Measurements from ENCODE around the gene ITIH5. TPM values are rescaled to one million over a fixed set of nuclear protein-coding genes. Genes with fewer than 3 reads are reported as not detected.

The ITIH5 gene
- total and polyA plus RNA-seq, 2 of the 13 experiments (the other 11 are each of a cell fraction or from before 2014, with no cell fraction given) = 4.7 to 8.9 TPM

- no peak for TF ChIP-seq GPN1 (CRISPR knock-in tag; IDR thresholded peaks at IDR 0.05; ENCODE audit: borderline replicate concordance)
- TF ChIP-seq ZHX2 (IDR thresholded peaks at IDR 0.05; ENCODE audit: low read depth) = no peak
- peak; percentile 96; the same call in 1 of the 2 replicates for TF ChIP-seq ZHX2 (CRISPR knock-in tag; IDR thresholded peaks at IDR 0.05; ENCODE audit: borderline replicate concordance)
- TF ChIP-seq ZNF24 (IDR thresholded peaks at IDR 0.05) = no peak
- peak; percentile 85 for TF ChIP-seq ZKSCAN1 (IDR thresholded peaks at IDR 0.05; ENCODE audit: low read length)
- no peak for TF ChIP-seq ZNF512 (CRISPR knock-in tag; IDR thresholded peaks at IDR 0.05)
- peak; percentile 99 for TF ChIP-seq RERE (CRISPR knock-in tag; IDR thresholded peaks at IDR 0.05; ENCODE audit: low read depth)
- TF ChIP-seq ZSCAN25 (CRISPR knock-in tag; IDR thresholded peaks at IDR 0.05) = no peak
- TF ChIP-seq ZNF138 (CRISPR knock-in tag; IDR thresholded peaks at IDR 0.05; ENCODE audit: low read depth) = no peak
- peak; percentile 94 for TF ChIP-seq ARID3A (IDR thresholded peaks at IDR 0.05; ENCODE audit: low read depth, low read length)
- no peak for TF ChIP-seq AHR (CRISPR knock-in tag; IDR thresholded peaks at IDR 0.05)
- TF ChIP-seq ZBTB1 (CRISPR knock-in tag; IDR thresholded peaks at IDR 0.05; ENCODE audit: borderline replicate concordance) = no peak
- peak; percentile 73; the same call in 1 of the 2 replicates for TF ChIP-seq SIX4 (CRISPR knock-in tag; IDR thresholded peaks at IDR 0.05)
- TF ChIP-seq DR1 (CRISPR knock-in tag; IDR thresholded peaks at IDR 0.05) = no peak
Measured at GRCh38 chr10:7686351-7687171, 19.8 kb upstream of the ITIH5 start (continued).
